KMS-11 (cell line): ENCODE results near the gene TNFSF10.

Source experiments
- H2AFZ ChIP-seq: fragments of 200-600 bp; sonication (generic); 2 replicates; pipeline ENCODE4 v1.6.1; 2016; ENCODE audit warnings: antibody characterized with exemption, mixed run types, low read depth
- H3K27ac ChIP-seq: fragments of 200-600 bp; sonication (generic); 2 replicates; pipeline ENCODE4 v1.6.1; 2016; ENCODE audit warnings: mild to moderate bottlenecking, mixed run types
- H3K27me3 ChIP-seq: fragments of 200-600 bp; sonication (generic); 2 replicates; pipeline ENCODE4 v1.6.1; 2017; ENCODE audit warnings: mild to moderate bottlenecking, low read depth, mixed run types, moderate library complexity; ENCODE audit not compliant: insufficient read depth
- H3K36me3 ChIP-seq: fragments of 200-600 bp; sonication (generic); 2 replicates; pipeline ENCODE4 v1.6.1; 2017; ENCODE audit warnings: mild to moderate bottlenecking, mixed run types; ENCODE audit not compliant: insufficient read depth
- H3K4me1 ChIP-seq: fragments of 200-600 bp; sonication (generic); 2 replicates; pipeline ENCODE4 v1.6.1; 2016; ENCODE audit warnings: mild to moderate bottlenecking, low read depth, mixed run types; ENCODE audit not compliant: poor library complexity, severe bottlenecking
- H3K4me2 ChIP-seq: fragments of 200-600 bp; sonication (generic); 2 replicates; pipeline ENCODE4 v1.7.0; 2016; ENCODE audit warnings: mild to moderate bottlenecking, mixed run types
- H3K4me3 ChIP-seq: fragments of 200-600 bp; sonication (generic); IDR thresholded peaks from 2 replicates; pipeline ENCODE4 v1.6.1; 2017; ENCODE audit warnings: low read depth, low read length, mixed read lengths; ENCODE audit not compliant: insufficient read depth
- H3K79me2 ChIP-seq: fragments of 200-600 bp; sonication (generic); 2 replicates; pipeline ENCODE4 v1.6.1; 2016; ENCODE audit warnings: low read depth, mixed run types; ENCODE audit not compliant: insufficient read depth
- H3K9ac ChIP-seq: fragments of 200-600 bp; sonication (generic); 2 replicates; pipeline ENCODE4 v1.6.1; 2016; ENCODE audit warnings: mild to moderate bottlenecking, mixed run types
- H4K20me1 ChIP-seq: fragments of 200-600 bp; sonication (generic); 2 replicates; pipeline ENCODE4 v1.6.1; 2016; ENCODE audit warnings: mild to moderate bottlenecking, mixed run types; ENCODE audit not compliant: insufficient read depth
- CTCF ChIP-seq: fragments of 200-600 bp; sonication (generic); conservative IDR thresholded peaks from 2 replicates; pipeline ENCODE4 v1.6.1; 2017; ENCODE audit warnings: low read depth, mild to moderate bottlenecking, antibody characterized with exemption, low read length, moderate library complexity, mixed read lengths

The TNFSF10 gene

GRCh38 chr3:172475703-172476102 is 47.5 kb downstream of the TNFSF10 start:
- no peaks in the 10 kb centered on the region for H3K36me3 ChIP-seq
- no peak overlapping the region for H3K9ac ChIP-seq
- TF ChIP-seq CTCF: no peak
- no peak overlapping the region for H3K4me2 ChIP-seq
- peaks cover 7% of the 10 kb centered on the region for H3K4me1 ChIP-seq
- H3K27ac ChIP-seq: no peak overlapping the region
- no peak overlapping the region for H2AFZ ChIP-seq
- H3K4me3 ChIP-seq: no peak overlapping the region
- no peaks in the 10 kb centered on the region for H4K20me1 ChIP-seq
- H3K79me2 ChIP-seq: no peaks in the 10 kb centered on the region
- H3K27me3 ChIP-seq: no peaks in the 10 kb centered on the region

GRCh38 chr3:172471903-172472302 is 51.3 kb downstream of the TNFSF10 start:
- Histone ChIP-seq H3K27ac (no peak overlapping the region), H3K4me1 (no peaks in the 10 kb centered on the region), H3K4me3 (no peak overlapping the region), H3K79me2 (no peaks in the 10 kb centered on the region), H4K20me1 (no peaks in the 10 kb centered on the region), H2AFZ (no peak overlapping the region), H3K27me3 (no peaks in the 10 kb centered on the region), H3K4me2 (no peak overlapping the region), H3K36me3 (no peaks in the 10 kb centered on the region), H3K9ac (no peak overlapping the region)
- TF ChIP-seq CTCF: no peak

GRCh38 chr3:172470588-172470987 is 52.6 kb downstream of the TNFSF10 start:
- Histone ChIP-seq H3K4me3 (no peak overlapping the region), H3K27me3 (no peaks in the 10 kb centered on the region), H3K27ac (no peak overlapping the region), H3K4me2 (no peak overlapping the region), H3K36me3 (no peaks in the 10 kb centered on the region), H2AFZ (no peak overlapping the region), H3K4me1 (no peaks in the 10 kb centered on the region), H4K20me1 (no peaks in the 10 kb centered on the region), H3K79me2 (no peaks in the 10 kb centered on the region), H3K9ac (no peak overlapping the region)
- TF ChIP-seq CTCF: no peak

- no peak for TF ChIP-seq CTCF
Observed at GRCh38 chr3:172467170-172467824, 55.9 kb downstream of the TNFSF10 start.

More at GRCh38 chr3:172467170-172467824, 55.9 kb downstream of the TNFSF10 start:
- Histone ChIP-seq H3K4me2 (no peak overlapping the region), H3K27me3 (no peaks in the 10 kb centered on the region), H4K20me1 (no peaks in the 10 kb centered on the region), H2AFZ (no peak overlapping the region), H3K4me1 (no peaks in the 10 kb centered on the region), H3K4me3 (no peak overlapping the region), H3K27ac (no peak overlapping the region), H3K9ac (no peak overlapping the region), H3K36me3 (no peaks in the 10 kb centered on the region), H3K79me2 (no peaks in the 10 kb centered on the region)
